ENCODE measurements around the gene TBC1D2.

TBC1D2 gene

DNA sequence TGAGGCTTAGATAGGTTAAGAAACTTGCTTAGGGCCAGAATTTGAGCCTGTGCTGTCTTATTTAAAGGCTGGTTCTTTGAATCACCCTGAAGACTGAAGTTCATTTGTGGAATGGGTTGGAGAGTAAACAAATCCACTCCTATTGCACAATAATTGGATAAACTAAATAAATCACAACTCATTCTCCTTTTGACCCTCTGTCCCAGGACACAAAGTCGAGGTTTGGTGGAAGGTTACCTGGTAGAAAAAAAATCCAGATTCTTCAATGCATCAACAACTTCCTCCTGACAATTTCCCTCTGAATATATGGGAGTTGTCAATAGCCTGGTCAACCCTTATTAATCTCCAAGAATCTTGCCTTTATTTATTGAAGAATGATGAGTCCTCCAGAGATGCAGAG, 28.9 kb downstream of the TBC1D2 start:
- DNase-seq (ENCODE audit: extremely low spot score): no peak
- CTCF ChIA-PET: no interaction called here
- POLR2A ChIA-PET: no interaction called here
- TF ChIP-seq, protein P1, sequence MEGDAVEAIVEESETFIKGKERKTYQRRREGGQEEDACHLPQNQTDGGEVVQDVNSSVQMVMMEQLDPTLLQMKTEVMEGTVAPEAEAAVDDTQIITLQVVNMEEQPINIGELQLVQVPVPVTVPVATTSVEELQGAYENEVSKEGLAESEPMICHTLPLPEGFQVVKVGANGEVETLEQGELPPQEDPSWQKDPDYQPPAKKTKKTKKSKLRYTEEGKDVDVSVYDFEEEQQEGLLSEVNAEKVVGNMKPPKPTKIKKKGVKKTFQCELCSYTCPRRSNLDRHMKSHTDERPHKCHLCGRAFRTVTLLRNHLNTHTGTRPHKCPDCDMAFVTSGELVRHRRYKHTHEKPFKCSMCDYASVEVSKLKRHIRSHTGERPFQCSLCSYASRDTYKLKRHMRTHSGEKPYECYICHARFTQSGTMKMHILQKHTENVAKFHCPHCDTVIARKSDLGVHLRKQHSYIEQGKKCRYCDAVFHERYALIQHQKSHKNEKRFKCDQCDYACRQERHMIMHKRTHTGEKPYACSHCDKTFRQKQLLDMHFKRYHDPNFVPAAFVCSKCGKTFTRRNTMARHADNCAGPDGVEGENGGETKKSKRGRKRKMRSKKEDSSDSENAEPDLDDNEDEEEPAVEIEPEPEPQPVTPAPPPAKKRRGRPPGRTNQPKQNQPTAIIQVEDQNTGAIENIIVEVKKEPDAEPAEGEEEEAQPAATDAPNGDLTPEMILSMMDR (IDR thresholded peaks at IDR 0.05; ENCODE audit: control extremely low read depth, extremely low read depth, low read depth, missing control alignments): no peak

DNA sequence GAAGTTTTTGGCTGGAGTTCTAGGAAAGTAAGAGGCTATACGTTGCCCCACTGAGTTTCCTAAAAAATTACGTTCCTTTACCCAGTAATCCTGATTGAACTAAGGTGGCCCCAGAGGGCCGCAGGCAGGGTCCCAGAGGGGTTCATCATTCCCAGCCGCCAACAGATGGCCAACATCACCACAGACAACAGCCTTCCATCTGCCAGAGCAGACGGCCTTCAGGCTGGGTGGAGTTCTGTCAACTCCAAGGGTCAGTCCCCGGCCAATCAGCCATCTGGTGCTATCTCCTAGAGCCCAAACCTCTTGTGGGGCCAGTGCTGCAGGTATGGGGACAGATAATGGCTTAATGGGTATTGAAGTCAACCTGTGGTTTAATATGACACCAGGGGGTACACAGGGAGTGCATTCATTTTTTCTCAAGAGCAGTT, 30.4 kb downstream of the TBC1D2 start:
- TF ChIP-seq, protein P1 (IDR thresholded peaks at IDR 0.05; ENCODE audit: control extremely low read depth, extremely low read depth, low read depth, missing control alignments): no peak
- ChIA-PET CTCF (interaction anchor here (1.0 to 1.4 kb wide), 2 partner anchors 10 to 20 kb away, joined by 4 to 5 read pairs; no protein-coding TSS in a partner anchor), POLR2A (no interaction called here)
- DNase-seq (ENCODE audit: extremely low spot score): no peak

DNA sequence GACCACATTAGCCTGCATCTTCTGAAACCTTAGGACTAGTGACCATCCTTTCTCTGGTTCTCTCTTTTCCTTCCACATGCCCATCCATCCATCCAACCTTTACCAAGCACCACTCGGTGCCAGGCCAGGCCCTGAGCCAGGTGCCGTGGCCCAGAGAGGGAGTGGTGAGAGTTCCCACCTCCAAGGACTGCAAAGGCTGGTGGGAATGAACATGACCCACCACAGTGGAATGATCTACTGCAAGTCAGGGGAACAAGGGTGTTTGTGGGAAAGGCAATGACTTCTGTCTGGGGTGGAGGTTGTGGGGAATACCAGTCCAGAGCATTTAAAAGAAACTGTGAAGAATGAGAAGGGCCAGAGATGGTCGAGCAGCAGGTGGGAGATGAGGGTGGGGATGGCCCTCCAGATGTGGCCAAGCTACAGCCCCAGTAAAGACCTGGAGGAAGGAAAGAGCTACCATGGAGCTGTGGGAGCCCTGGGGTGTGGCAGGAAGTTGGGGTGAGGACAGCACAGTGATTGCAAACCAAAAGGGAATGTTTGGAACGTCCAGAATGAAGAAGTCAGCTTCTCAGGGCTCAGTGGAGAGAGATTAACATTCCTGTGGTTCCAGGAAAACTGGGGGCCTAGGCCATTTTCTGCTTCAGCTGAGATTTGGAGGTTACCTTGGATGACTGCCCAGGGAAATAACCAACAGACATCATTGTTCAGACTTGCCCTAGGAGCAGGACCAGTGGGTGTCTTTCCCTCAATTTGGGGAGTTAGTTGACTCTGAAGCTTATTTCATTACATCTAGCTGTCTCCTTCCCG, 32.4 kb downstream of the TBC1D2 start:
- DNase-seq (ENCODE audit: extremely low spot score): no peak
- ChIA-PET POLR2A (no interaction called here), CTCF (interaction anchor here (0.9 to 1.5 kb wide), 3 partner anchors 11 to 29 kb away, joined by 3 to 5 read pairs (median 3); no protein-coding TSS in a partner anchor)
- TF ChIP-seq, protein P1 (IDR thresholded peaks at IDR 0.05; ENCODE audit: control extremely low read depth, extremely low read depth, low read depth, missing control alignments): no peak

DNA sequence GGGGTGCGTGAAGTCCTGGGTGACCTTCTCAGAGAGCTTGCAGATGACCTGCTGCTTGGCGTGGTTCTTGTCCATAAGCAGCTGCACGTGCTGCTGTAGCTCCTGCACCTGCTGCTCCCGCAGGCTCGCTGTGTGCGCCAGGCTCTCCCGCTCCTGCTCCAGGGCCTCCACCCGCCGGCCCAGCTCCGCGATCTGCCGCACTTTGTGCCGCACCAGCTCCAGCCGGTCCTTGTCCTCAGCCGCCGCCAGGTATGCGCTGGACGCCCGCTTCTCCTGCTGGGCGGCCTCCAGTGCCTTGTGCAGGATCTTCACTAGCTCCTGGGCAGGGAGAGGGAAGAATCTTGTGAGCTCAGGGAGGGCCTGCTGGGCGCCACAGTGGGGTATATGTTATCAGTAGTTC, 34.5 kb downstream of the TBC1D2 start:
- POLR2A ChIA-PET: interaction anchor here (0.7 kb wide), 1 partner anchor 1639 kb away, joined by 3 read pairs; no protein-coding TSS in a partner anchor
- TF ChIP-seq, protein P1 (IDR thresholded peaks at IDR 0.05; ENCODE audit: control extremely low read depth, extremely low read depth, low read depth, missing control alignments): no peak
- DNase-seq (ENCODE audit: extremely low spot score): no peak
- CTCF ChIA-PET: interaction anchor here (1.2 to 2.7 kb wide), 3 partner anchors 10 to 20 kb away, joined by 3 to 18 read pairs (median 3); no protein-coding TSS in a partner anchor

DNA sequence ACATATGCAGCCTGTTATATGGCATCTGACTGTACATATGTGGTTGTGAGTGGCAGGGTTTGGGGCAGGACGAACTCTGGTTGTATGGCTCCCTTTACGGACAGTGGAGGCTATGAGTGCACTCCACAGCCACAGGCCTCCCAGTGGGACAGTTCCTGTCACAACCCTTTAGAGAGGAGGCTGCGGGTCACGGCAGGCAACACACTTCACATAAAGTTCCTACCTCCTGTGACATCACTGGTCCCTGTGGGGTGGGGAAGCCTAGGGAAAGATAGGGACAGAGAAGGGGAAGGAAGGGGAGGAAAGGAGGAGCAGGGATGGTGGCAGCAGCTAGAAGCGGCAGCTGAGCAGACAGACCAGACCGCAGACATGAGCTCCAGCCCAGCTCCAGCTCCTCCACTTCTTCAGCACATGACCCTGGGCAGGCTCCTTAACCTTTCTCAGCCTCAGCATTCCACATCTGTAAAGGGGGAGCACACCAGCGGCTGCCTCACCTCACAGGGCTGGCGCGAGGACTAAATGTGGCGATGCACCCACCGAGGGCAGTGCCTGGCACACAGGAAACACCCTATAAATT, 35.6 kb downstream of the TBC1D2 start:
- CTCF ChIA-PET: interaction anchor here (1.2 to 2.7 kb wide), 2 partner anchors 14 to 18 kb away, joined by 3 to 18 read pairs; no protein-coding TSS in a partner anchor
- no peak for DNase-seq (ENCODE audit: extremely low spot score)
- POLR2A ChIA-PET: no interaction called here
- TF ChIP-seq, protein P1 (IDR thresholded peaks at IDR 0.05; ENCODE audit: control extremely low read depth, extremely low read depth, low read depth, missing control alignments): no peak

DNA sequence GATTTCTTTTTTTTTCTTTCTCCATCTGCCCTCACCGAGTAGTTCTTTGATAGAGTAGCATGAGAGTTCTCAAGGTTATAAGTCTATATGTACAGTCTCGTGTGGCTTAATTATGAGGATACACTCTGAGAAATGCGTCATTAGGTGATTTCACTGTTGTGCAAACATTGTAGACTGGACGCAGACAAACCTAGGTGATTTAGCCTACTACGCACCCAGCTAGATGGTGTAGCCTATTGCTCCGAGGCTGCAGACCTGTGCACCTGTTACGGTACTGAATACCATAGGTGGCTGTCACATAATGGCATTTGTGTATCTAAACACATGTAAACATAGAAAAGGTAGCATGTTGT, 36.1 kb downstream of the TBC1D2 start:
- DNase-seq (ENCODE audit: extremely low spot score): no peak
- ChIA-PET POLR2A (no interaction called here), CTCF (interaction anchor here (1.2 kb wide), 1 partner anchor 18 kb away, joined by 3 read pairs; no protein-coding TSS in a partner anchor)
- TF ChIP-seq, protein P1 (IDR thresholded peaks at IDR 0.05; ENCODE audit: control extremely low read depth, extremely low read depth, low read depth, missing control alignments): no peak
